HepG2 (cell line): Measurements from ENCODE around the gene PPIA. TPM values are rescaled to one million over a fixed set of nuclear protein-coding genes. Genes with fewer than 3 reads are reported as not detected.

ENCODE experiments used
- AGO2 ChIP-seq: fragments of 200-400 bp; formaldehyde crosslinking; optimal IDR thresholded peaks from 2 replicates; pipeline ENCODE3; 2017; ENCODE audit warnings: mild to moderate bottlenecking, low read depth, low read length, moderate library complexity
- ARNT ChIP-seq: fragments of 450-650 bp; IDR thresholded peaks from 2 replicates; pipeline ENCODE4 v1.6.1; 2017
- BORCS8-MEF2B ChIP-seq: sonication (generic); formaldehyde crosslinking; IDR thresholded peaks from 2 replicates; pipeline ENCODE4 v1.8.0; 2022; ENCODE audit warnings: mild to moderate bottlenecking, missing genetic modification reagents
- EEA1 ChIP-seq: sonication (generic); formaldehyde crosslinking; IDR thresholded peaks from 2 replicates; pipeline ENCODE4 v1.5.1; 2020; ENCODE audit warnings: mild to moderate bottlenecking, missing genetic modification reagents, borderline replicate concordance
- EED ChIP-seq: sonication (generic); formaldehyde crosslinking; IDR thresholded peaks from 2 replicates; pipeline ENCODE4 v1.5.0; 2020; ENCODE audit warnings: mild to moderate bottlenecking, missing genetic modification reagents
- GLI4 ChIP-seq: sonication (generic); formaldehyde crosslinking; IDR thresholded peaks from 2 replicates; pipeline ENCODE4 v1.5.1; 2020; ENCODE audit warnings: missing genetic modification reagents, mild to moderate bottlenecking, moderate library complexity, borderline replicate concordance
- GTF3A ChIP-seq: sonication (generic); formaldehyde crosslinking; conservative IDR thresholded peaks from 2 replicates; pipeline ENCODE4 v1.4.0; 2020; ENCODE audit warnings: mild to moderate bottlenecking, missing genetic modification reagents
- HNRNPLL ChIP-seq: fragments of 200-400 bp; formaldehyde crosslinking; IDR thresholded peaks from 2 replicates; pipeline ENCODE4 v1.6.1; 2017; ENCODE audit warnings: mild to moderate bottlenecking, low read depth, low read length; ENCODE audit not compliant: poor library complexity, severe bottlenecking
- ISL2 ChIP-seq: sonication (generic); formaldehyde crosslinking; IDR thresholded peaks from 2 replicates; pipeline ENCODE4 v1.5.0; 2020; ENCODE audit warnings: missing genetic modification reagents
- NFIB ChIP-seq: sonication (generic); formaldehyde crosslinking; IDR thresholded peaks from 2 replicates; pipeline ENCODE4 v1.9.0; 2021; ENCODE audit warnings: missing genetic modification reagents, mild to moderate bottlenecking, borderline replicate concordance
- POLR2A ChIP-seq, 2 experiments: IDR thresholded peaks; 2 replicates each; pipeline ENCODE4 v1.6.1; 2011; ENCODE audit warnings: low read depth in 2 of 2, low read length in 2 of 2, mild to moderate bottlenecking in 1 of 2, moderate library complexity in 1 of 2; ENCODE audit not compliant: insufficient read depth in 1 of 2
- RXRB ChIP-seq: IDR thresholded peaks from 2 replicates; pipeline ENCODE4 v1.6.1; 2016; ENCODE audit warnings: borderline replicate concordance, missing genetic modification reagents, missing compliant biosample characterization
- SKI ChIP-seq: fragments of 450-650 bp; IDR thresholded peaks from one replicate; pipeline ENCODE4 v1.6.1; 2018; ENCODE audit warnings: mild to moderate bottlenecking; ENCODE audit not compliant: partially characterized antibody
- SMAD1 ChIP-seq: sonication (generic); formaldehyde crosslinking; IDR thresholded peaks from 2 replicates; pipeline ENCODE4 v1.4.0; 2020; ENCODE audit warnings: missing genetic modification reagents, low read depth, mild to moderate bottlenecking, borderline replicate concordance
- SMARCE1 ChIP-seq: fragments of 450-650 bp; IDR thresholded peaks from 2 replicates; pipeline ENCODE4 v1.6.1; 2017; ENCODE audit warnings: borderline replicate concordance
- TBX3 ChIP-seq: fragments of 450-650 bp; IDR thresholded peaks from 2 replicates; pipeline ENCODE4 v1.6.1; 2017; ENCODE audit warnings: antibody characterized with exemption, mild to moderate bottlenecking, inconsistent platforms, borderline replicate concordance
- XRCC5 ChIP-seq: fragments of 200-400 bp; formaldehyde crosslinking; optimal IDR thresholded peaks from 2 replicates; pipeline ENCODE3; 2017; ENCODE audit warnings: mild to moderate bottlenecking, low read length
- ZKSCAN8 ChIP-seq: IDR thresholded peaks from 2 replicates; pipeline ENCODE4 v1.6.1; 2016; ENCODE audit warnings: borderline replicate concordance, missing genetic modification reagents, missing compliant biosample characterization
- ZNF160 ChIP-seq: sonication (generic); formaldehyde crosslinking; IDR thresholded peaks from 2 replicates; pipeline ENCODE4 v1.8.0; 2022; ENCODE audit warnings: mild to moderate bottlenecking, inconsistent platforms, missing genetic modification reagents
- ZNF282 ChIP-seq: fragments of 450-650 bp; IDR thresholded peaks from 2 replicates; pipeline ENCODE4 v1.6.1; 2018; ENCODE audit not compliant: partially characterized antibody
- ZNF326 ChIP-seq: sonication (generic); formaldehyde crosslinking; IDR thresholded peaks from 2 replicates; pipeline ENCODE4 v1.4.0; 2020; ENCODE audit warnings: missing genetic modification reagents, borderline replicate concordance
- ZNF460 ChIP-seq: sonication (generic); formaldehyde crosslinking; IDR thresholded peaks from 2 replicates; pipeline ENCODE4 v1.5.1; 2020; ENCODE audit warnings: missing genetic modification reagents, mild to moderate bottlenecking, borderline replicate concordance
- ZSCAN20 ChIP-seq: sonication (generic); formaldehyde crosslinking; IDR thresholded peaks from 2 replicates; pipeline ENCODE4 v1.4.0; 2020; ENCODE audit warnings: missing genetic modification reagents, mild to moderate bottlenecking, borderline replicate concordance
- polyA plus RNA-seq, 8 experiments: library from polyadenylated mRNA; depleted of rRNA in 3 of 8; stranded (reverse) in 7 of 8; unstranded in 1 of 8; fragments of >200 nt; fragmentation: Illumina TruSeq in 4 of 8; extraction: Trizol in 4 of 8; gene quantifications; 2 replicates each; pipeline versions ENCODE4 v1.2.1 to v1.2.3, GENCODE V29; 2011 to 2016; ENCODE audit warnings: low read depth in 4 of 8, missing spikeins in 1 of 8, mixed read lengths in 1 of 8; ENCODE audit not compliant: insufficient read depth in 1 of 8
- total RNA-seq, 5 experiments: library from RNA; depleted of rRNA; stranded (reverse); fragments of >200 nt; fragmentation: Illumina TruSeq; extraction: Trizol; gene quantifications; 2 replicates each; pipeline ENCODE4 v1.2.3, GENCODE V29; 2016; ENCODE audit warnings: low read depth in 1 of 5
- TF ChIP-seq, protein P1 (sequence below): sonication (generic); formaldehyde crosslinking; IDR thresholded peaks from 2 replicates; pipeline ENCODE4 v1.4.0; 2020; ENCODE audit warnings: missing genetic modification reagents
- TF ChIP-seq, protein P2 (sequence below): IDR thresholded peaks from 2 replicates; pipeline ENCODE4 v1.6.1; 2016; ENCODE audit warnings: mild to moderate bottlenecking
- TF ChIP-seq, protein P3 (sequence below): sonication (generic); formaldehyde crosslinking; IDR thresholded peaks from 2 replicates; pipeline ENCODE4 v1.4.0; 2020; ENCODE audit warnings: missing genetic modification reagents, mild to moderate bottlenecking, borderline replicate concordance
- TF ChIP-seq, protein P4 (sequence below): sonication (generic); formaldehyde crosslinking; IDR thresholded peaks from 2 replicates; pipeline ENCODE4 v1.5.0; 2020; ENCODE audit warnings: missing genetic modification reagents
- TF ChIP-seq, protein P5 (sequence below): sonication (generic); formaldehyde crosslinking; IDR thresholded peaks from 2 replicates; pipeline ENCODE4 v1.4.0; 2020; ENCODE audit warnings: missing genetic modification reagents

PPIA gene
- total and polyA plus RNA-seq, 2 of the 13 experiments (the other 11 are each of a cell fraction or from before 2014, with no cell fraction given): 2,268 to 3,010 TPM

DNA sequence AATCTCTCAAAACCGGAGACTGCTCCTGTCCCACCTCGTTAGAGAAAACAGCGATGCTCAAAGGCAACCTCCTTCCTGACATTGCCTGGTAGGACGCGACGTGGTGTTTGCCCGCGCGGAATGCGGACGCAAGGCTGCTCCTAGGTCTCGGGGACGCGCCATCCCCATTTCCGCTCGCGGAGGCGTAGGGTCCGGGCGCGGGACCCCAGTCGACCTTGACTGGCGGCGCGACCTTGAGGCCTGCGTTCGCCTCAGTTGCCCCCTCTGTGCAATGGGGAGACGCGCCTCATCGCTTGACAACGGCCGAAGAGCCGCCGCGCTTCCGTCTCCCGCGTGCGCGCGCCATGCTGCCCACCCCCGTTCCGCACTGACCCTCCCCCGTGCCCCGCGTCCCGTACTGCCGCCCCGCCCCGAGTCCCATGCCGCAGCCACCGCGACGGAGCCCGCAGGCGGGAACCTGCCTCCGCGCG, 412 bp upstream of the PPIA start (continued):
- TF ChIP-seq, protein P1, sequence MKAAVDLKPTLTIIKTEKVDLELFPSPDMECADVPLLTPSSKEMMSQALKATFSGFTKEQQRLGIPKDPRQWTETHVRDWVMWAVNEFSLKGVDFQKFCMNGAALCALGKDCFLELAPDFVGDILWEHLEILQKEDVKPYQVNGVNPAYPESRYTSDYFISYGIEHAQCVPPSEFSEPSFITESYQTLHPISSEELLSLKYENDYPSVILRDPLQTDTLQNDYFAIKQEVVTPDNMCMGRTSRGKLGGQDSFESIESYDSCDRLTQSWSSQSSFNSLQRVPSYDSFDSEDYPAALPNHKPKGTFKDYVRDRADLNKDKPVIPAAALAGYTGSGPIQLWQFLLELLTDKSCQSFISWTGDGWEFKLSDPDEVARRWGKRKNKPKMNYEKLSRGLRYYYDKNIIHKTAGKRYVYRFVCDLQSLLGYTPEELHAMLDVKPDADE (CRISPR knock-in tag): no peak; the same call in 1 of the 2 replicates
- TF ChIP-seq SKI (no peak), GLI4 (CRISPR knock-in tag) (no peak), BORCS8-MEF2B (CRISPR knock-in tag) (no peak), TBX3 (no peak), NFIB (CRISPR knock-in tag) (no peak), ZSCAN20 (CRISPR knock-in tag) (no peak), RXRB (CRISPR knock-in tag) (peak; percentile 64), SMAD1 (CRISPR knock-in tag) (no peak), XRCC5 (no peak), POLR2A (IDR thresholded peaks at IDR 0.05; ENCODE audit: insufficient read depth in 1 of 2, low read depth in 2 of 2, low read length in 2 of 2) (no peak), ZNF160 (no peak), ZNF460 (CRISPR knock-in tag) (no peak), ISL2 (CRISPR knock-in tag) (no peak), GTF3A (CRISPR knock-in tag) (no peak), ZKSCAN8 (CRISPR knock-in tag) (no peak), SMARCE1 (no peak), ZNF326 (CRISPR knock-in tag) (no peak), EED (CRISPR knock-in tag) (0 out of 2 replicates have a peak, but pooled peaks have one; percentile 5), HNRNPLL (peak; percentile 47), AGO2 (no peak), ZNF282 (no peak), EEA1 (CRISPR knock-in tag) (no peak; the same call in 1 of the 2 replicates), ARNT (no peak)
- TF ChIP-seq, protein P2, sequence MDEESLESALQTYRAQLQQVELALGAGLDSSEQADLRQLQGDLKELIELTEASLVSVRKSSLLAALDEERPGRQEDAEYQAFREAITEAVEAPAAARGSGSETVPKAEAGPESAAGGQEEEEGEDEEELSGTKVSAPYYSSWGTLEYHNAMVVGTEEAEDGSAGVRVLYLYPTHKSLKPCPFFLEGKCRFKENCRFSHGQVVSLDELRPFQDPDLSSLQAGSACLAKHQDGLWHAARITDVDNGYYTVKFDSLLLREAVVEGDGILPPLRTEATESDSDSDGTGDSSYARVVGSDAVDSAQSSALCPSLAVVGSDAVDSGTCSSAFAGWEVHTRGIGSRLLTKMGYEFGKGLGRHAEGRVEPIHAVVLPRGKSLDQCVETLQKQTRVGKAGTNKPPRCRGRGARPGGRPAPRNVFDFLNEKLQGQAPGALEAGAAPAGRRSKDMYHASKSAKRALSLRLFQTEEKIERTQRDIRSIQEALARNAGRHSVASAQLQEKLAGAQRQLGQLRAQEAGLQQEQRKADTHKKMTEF (CRISPR knock-in tag): no peak
- TF ChIP-seq, protein P3, sequence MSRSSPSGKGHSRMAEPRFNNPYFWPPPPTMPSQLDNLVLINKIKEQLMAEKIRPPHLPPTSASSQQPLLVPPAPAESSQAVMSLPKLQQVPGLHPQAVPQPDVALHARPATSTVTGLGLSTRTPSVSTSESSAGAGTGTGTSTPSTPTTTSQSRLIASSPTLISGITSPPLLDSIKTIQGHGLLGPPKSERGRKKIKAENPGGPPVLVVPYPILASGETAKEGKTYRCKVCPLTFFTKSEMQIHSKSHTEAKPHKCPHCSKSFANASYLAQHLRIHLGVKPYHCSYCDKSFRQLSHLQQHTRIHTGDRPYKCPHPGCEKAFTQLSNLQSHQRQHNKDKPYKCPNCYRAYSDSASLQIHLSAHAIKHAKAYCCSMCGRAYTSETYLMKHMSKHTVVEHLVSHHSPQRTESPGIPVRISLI (CRISPR knock-in tag): no peak
- TF ChIP-seq, protein P4, sequence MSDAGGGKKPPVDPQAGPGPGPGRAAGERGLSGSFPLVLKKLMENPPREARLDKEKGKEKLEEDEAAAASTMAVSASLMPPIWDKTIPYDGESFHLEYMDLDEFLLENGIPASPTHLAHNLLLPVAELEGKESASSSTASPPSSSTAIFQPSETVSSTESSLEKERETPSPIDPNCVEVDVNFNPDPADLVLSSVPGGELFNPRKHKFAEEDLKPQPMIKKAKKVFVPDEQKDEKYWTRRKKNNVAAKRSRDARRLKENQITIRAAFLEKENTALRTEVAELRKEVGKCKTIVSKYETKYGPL: no peak
- TF ChIP-seq, protein P5, sequence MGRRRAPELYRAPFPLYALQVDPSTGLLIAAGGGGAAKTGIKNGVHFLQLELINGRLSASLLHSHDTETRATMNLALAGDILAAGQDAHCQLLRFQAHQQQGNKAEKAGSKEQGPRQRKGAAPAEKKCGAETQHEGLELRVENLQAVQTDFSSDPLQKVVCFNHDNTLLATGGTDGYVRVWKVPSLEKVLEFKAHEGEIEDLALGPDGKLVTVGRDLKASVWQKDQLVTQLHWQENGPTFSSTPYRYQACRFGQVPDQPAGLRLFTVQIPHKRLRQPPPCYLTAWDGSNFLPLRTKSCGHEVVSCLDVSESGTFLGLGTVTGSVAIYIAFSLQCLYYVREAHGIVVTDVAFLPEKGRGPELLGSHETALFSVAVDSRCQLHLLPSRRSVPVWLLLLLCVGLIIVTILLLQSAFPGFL (CRISPR knock-in tag): no peak
